Measurements from ENCODE around the gene LRP5.

Gene LRP5

GRCh38 chr11:68467201-68467834, 154.9 kb downstream of the LRP5 start:
- H3K27ac ChIP-seq, result peak overlapping the region; percentile 21; the same call in 1 of the 2 replicates
- ChIA-PET CTCF (no interaction called here), POLR2A (ENCODE audit: low non-redundant PET) (no interaction called here)
- no peak for TF ChIP-seq CTCF (conservative IDR thresholded peaks at IDR 0.05; ENCODE audit: low read depth)
- no peak for DNase-seq (ENCODE audit: low spot score)

GRCh38 chr11:68468217-68468828, 155.9 kb downstream of the LRP5 start:
- ChIA-PET POLR2A (ENCODE audit: low non-redundant PET) (no interaction called here), CTCF (no interaction called here)
- no peak for TF ChIP-seq CTCF (conservative IDR thresholded peaks at IDR 0.05; ENCODE audit: low read depth)
- no peak for DNase-seq (ENCODE audit: low spot score)
- no peak overlapping the region for H3K27ac ChIP-seq

- TF ChIP-seq CTCF (conservative IDR thresholded peaks at IDR 0.05; ENCODE audit: low read depth), result no peak
- ChIA-PET POLR2A (ENCODE audit: low non-redundant PET) (interaction anchor here (0.7 kb wide), 1 partner anchor 14 kb away, joined by 3 read pairs; no protein-coding TSS in a partner anchor), CTCF (no interaction called here)
- no peak for DNase-seq (ENCODE audit: low spot score)
- no peak overlapping the region for H3K27ac ChIP-seq
Observed at GRCh38 chr11:68469122-68469521, 156.7 kb downstream of the LRP5 start.

GRCh38 chr11:68469642-68470041, 157.3 kb downstream of the LRP5 start:
- no peak for DNase-seq (ENCODE audit: low spot score)
- no peak for TF ChIP-seq CTCF (conservative IDR thresholded peaks at IDR 0.05; ENCODE audit: low read depth)
- ChIA-PET POLR2A (ENCODE audit: low non-redundant PET) (interaction anchor here (0.7 kb wide), 1 partner anchor 14 kb away, joined by 3 read pairs; no protein-coding TSS in a partner anchor), CTCF (no interaction called here)
- no peak overlapping the region for H3K27ac ChIP-seq

- ChIA-PET POLR2A (ENCODE audit: low non-redundant PET) (no interaction called here), CTCF (no interaction called here)
- TF ChIP-seq CTCF (conservative IDR thresholded peaks at IDR 0.05; ENCODE audit: low read depth), result no peak
- no peak for DNase-seq (ENCODE audit: low spot score)
- H3K27ac ChIP-seq, result 0 out of 2 replicates have a peak overlapping the region, but pooled peaks have one; percentile 38
Observed at GRCh38 chr11:68470304-68470811, 158.0 kb downstream of the LRP5 start.

- ChIA-PET CTCF (no interaction called here), POLR2A (ENCODE audit: low non-redundant PET) (no interaction called here)
- DNase-seq (ENCODE audit: low spot score), result no peak
- TF ChIP-seq CTCF (conservative IDR thresholded peaks at IDR 0.05; ENCODE audit: low read depth), result no peak
- H3K27ac ChIP-seq, result peak overlapping the region; percentile 38; the same call in 1 of the 2 replicates
Observed at GRCh38 chr11:68471360-68472340, 159.3 kb downstream of the LRP5 start.

Measured in RWPE1 (cell line).